Smooth muscle cell of the pulmonary artery (primary cell): ENCODE results near the gene ZDHHC9. TPM values are rescaled to one million over a fixed set of nuclear protein-coding genes. Genes with fewer than 3 reads are reported as not detected.

ENCODE experiments used
- total RNA-seq: library from RNA; depleted of rRNA; stranded (reverse); fragments of >200 nt; gene quantifications from 2 replicates; pipeline ENCODE4 v1.2.3, GENCODE V29; 2014

Gene ZDHHC9
- total RNA-seq, result 30.3 and 41.4 TPM in 2 replicates

GRCh38 chrX:129843459-129844306, at the start of gene ZDHHC9:
TSS of gene ZDHHC9 (minus strand) at chrX:129843886. CDS start at chrX:129841945, 1,941 bp downstream.

GRCh38 chrX:129779747-129780146, 63.9 kb downstream of the ZDHHC9 start, which contains the start of gene SASH3:
TSS of gene SASH3 (plus strand) at chrX:129779949. CDS start at chrX:129780098, 149 bp downstream.

Other genes with a start within 250 kb of the ZDHHC9 start
- 10.8 and 15.6 TPM in 2 replicates for gene APLN, start 188.9 kb downstream of the ZDHHC9 start, total RNA-seq
- 0.10 and 1.2 TPM in 2 replicates for gene XPNPEP2, start 104.9 kb downstream of the ZDHHC9 start, total RNA-seq
- not detected in 2 replicates for gene SASH3, start 63.9 kb downstream of the ZDHHC9 start, total RNA-seq
- gene UTP14A, start 62.3 kb upstream of the ZDHHC9 start, total RNA-seq, result 12.7 and 14.8 TPM in 2 replicates
- 5.5 and 6.3 TPM in 2 replicates for gene BCORL1, start 138.7 kb upstream of the ZDHHC9 start, total RNA-seq